Measurements from ENCODE around the gene COMT.

COMT gene

GRCh38 chr22:19998232-19998951 lies 56.8 kb downstream of the COMT start:
- no peak for DNase-seq

- no peak for DNase-seq
These were observed 57.6 kb downstream of the COMT start for GRCh38 chr22:19998991-19999820.

- no peak for DNase-seq
These were observed 58.9 kb downstream of the COMT start for GRCh38 chr22:20000246-20001081.

GRCh38 chr22:20001082-20001638 lies 59.6 kb downstream of the COMT start:
- DNase-seq = no peak

GRCh38 chr22:20002128-20002527 lies 60.6 kb downstream of the COMT start:
- DNase-seq = no peak

- no peak for DNase-seq
These were observed 61.1 kb downstream of the COMT start for GRCh38 chr22:20002636-20003035.

- no peak for DNase-seq
These were observed 61.7 kb downstream of the COMT start for GRCh38 chr22:20003304-20003703.

GRCh38 chr22:20004464-20004863 lies 62.9 kb downstream of the COMT start:
- no peak for DNase-seq

GRCh38 chr22:20008221-20008995 lies 66.8 kb downstream of the COMT start:
- no peak for DNase-seq

- no peak for DNase-seq
These were observed 67.5 kb downstream of the COMT start for GRCh38 chr22:20009018-20009491.

- DNase-seq = no peak
These were observed 68.2 kb downstream of the COMT start for GRCh38 chr22:20009582-20010306.

GRCh38 chr22:20010307-20011122 lies 68.9 kb downstream of the COMT start:
- DNase-seq = no peak

- no peak for DNase-seq
These were observed 69.8 kb downstream of the COMT start for GRCh38 chr22:20011123-20011992.

- no peak for DNase-seq
These were observed 70.6 kb downstream of the COMT start for GRCh38 chr22:20011993-20012740.

- no peak for DNase-seq
These were observed 71.3 kb downstream of the COMT start for GRCh38 chr22:20012741-20013331.

GRCh38 chr22:20013382-20013871 lies 71.9 kb downstream of the COMT start:
- DNase-seq = no peak

GRCh38 chr22:20014526-20015186 lies 73.1 kb downstream of the COMT start:
- no peak for DNase-seq
